Measurements from ENCODE around the gene SAYSD1.
A peak's percentile ranks its signal among the peaks of the same experiment; 100 is the strongest.

The SAYSD1 gene

DNA sequence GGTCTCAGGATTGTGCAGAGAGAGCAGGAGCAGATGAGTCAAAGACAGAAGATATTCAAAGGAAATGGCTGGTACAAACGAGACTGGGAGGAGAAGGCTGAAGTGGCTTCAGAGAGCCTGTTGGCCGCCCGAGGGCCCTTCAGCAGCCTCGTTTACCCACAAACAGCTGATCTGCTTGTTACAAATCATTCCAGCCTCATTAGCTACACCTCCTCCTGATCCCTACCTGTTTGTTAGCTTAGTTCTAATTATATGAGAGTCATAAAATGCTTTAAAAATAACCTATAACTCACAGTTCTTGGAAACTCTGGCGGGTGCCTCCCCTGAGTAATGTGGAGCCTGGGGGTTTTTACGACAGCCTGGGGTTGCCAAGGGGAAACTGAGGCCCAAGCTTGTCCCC lies 53.8 kb downstream of the SAYSD1 start:
- TF ChIP-seq, protein P1, sequence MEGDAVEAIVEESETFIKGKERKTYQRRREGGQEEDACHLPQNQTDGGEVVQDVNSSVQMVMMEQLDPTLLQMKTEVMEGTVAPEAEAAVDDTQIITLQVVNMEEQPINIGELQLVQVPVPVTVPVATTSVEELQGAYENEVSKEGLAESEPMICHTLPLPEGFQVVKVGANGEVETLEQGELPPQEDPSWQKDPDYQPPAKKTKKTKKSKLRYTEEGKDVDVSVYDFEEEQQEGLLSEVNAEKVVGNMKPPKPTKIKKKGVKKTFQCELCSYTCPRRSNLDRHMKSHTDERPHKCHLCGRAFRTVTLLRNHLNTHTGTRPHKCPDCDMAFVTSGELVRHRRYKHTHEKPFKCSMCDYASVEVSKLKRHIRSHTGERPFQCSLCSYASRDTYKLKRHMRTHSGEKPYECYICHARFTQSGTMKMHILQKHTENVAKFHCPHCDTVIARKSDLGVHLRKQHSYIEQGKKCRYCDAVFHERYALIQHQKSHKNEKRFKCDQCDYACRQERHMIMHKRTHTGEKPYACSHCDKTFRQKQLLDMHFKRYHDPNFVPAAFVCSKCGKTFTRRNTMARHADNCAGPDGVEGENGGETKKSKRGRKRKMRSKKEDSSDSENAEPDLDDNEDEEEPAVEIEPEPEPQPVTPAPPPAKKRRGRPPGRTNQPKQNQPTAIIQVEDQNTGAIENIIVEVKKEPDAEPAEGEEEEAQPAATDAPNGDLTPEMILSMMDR (conservative IDR thresholded peaks at IDR 0.05), result no peak
- peak overlapping the region; percentile 7; the same call in 1 of the 2 replicates for H3K27ac ChIP-seq

GRCh38 chr6:39060467-39061160 lies 54.4 kb downstream of the SAYSD1 start:
- TF ChIP-seq, protein P1 (conservative IDR thresholded peaks at IDR 0.05), result no peak
- peak overlapping the region; percentile 7; the same call in 1 of the 2 replicates for H3K27ac ChIP-seq

- H3K27ac ChIP-seq, result peak overlapping the region; percentile 14; the same call in 1 of the 2 replicates
- TF ChIP-seq, protein P1 (conservative IDR thresholded peaks at IDR 0.05), result no peak
These were observed 55.3 kb downstream of the SAYSD1 start for GRCh38 chr6:39059496-39060310.

- TF ChIP-seq, protein P1 (conservative IDR thresholded peaks at IDR 0.05), result no peak
- peak overlapping the region; percentile 14; the same call in 1 of the 2 replicates for H3K27ac ChIP-seq
These were observed 56.4 kb downstream of the SAYSD1 start for GRCh38 chr6:39058471-39059147.

DNA sequence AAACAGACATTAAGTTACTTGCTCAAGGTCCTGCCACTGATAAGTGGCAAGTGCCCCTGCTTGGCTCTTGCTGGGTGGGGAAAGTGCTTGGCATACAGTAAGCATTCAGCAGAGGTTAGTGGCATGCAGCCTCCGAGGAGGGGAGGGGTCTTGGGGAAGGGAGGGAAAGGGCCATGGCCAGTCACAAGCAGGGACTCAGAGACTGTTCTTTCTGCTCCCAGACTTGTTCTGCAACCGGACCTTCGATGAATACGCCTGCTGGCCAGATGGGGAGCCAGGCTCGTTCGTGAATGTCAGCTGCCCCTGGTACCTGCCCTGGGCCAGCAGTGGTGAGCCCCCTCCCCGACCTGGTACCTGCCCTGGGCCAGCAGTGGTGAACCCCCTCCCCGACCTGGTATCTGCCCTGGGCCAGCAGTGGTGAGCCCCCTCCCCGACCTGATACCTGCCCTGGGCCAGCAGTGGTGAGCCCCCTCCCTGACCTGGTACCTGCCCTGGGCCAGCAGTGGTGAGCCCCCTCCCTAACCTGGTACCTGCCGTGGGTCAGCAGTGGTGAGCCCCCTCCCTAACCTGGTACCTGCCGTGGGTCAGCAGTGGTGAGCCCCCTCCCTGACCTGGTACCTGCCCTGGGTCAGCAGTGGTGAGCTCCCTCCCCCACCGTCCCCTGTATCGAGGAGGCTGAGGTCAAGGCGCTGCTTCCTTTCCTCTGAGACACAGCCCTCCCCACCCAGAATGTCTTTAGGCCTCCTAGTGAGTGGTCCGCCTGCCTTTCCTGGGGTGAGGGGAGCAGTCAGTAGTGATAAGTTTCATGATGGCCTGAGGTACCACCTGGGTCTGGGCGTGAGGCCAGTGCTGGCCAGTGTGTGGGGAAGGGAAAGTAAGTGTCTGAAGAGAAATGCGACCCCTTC lies 57.5 kb downstream of the SAYSD1 start:
- no peak overlapping the region for H3K27ac ChIP-seq
- TF ChIP-seq, protein P1 (conservative IDR thresholded peaks at IDR 0.05), result no peak

DNA sequence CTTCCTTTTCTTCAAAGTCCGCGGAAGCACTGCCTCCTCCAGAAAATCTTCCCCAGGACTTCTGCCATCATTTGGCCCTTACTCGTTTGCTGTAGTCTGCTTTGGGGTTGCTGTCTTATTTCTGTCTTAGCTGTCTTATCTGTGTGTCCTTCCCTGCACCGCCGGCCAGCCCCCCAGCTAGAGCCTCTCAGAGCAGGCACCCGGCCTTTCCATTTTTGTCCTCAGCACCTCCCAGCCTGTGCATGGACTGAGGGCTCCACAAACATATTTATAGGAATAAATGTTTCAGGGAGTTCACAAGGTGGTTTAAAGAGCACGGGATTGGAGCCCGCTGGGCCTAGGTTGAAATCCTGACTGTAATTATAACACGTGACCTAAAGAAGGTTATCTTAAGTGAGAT lies 58.3 kb downstream of the SAYSD1 start:
- TF ChIP-seq, protein P1 (conservative IDR thresholded peaks at IDR 0.05), result no peak
- H3K27ac ChIP-seq, result no peak overlapping the region

Measured in VCaP (cell line).